Mucosa of stomach (tissue), 1 donor: ENCODE results near the gene GAS7.

ENCODE experiments used
- H3K27me3 ChIP-seq: one replicate; pipeline ENCODE4 v1.7.0; 2013; ENCODE audit warnings: mild to moderate bottlenecking, low read length; ENCODE audit not compliant: control insufficient read depth, insufficient read depth
- H3K36me3 ChIP-seq: one replicate; pipeline ENCODE4 v1.7.0; 2013; ENCODE audit warnings: low read length; ENCODE audit not compliant: control insufficient read depth, insufficient read depth
- H3K4me1 ChIP-seq: one replicate; pipeline ENCODE4 v1.7.0; 2013; ENCODE audit warnings: mild to moderate bottlenecking, low read length; ENCODE audit not compliant: control insufficient read depth, insufficient read depth
- H3K4me3 ChIP-seq: one replicate; pipeline ENCODE4 v1.7.0; 2013; ENCODE audit warnings: low read length
- H3K9ac ChIP-seq: one replicate; pipeline ENCODE4 v1.7.0; 2013; ENCODE audit warnings: mild to moderate bottlenecking, low read length, moderate library complexity
- H3K9me3 ChIP-seq: one replicate; pipeline ENCODE4 v1.7.0; 2013; ENCODE audit warnings: mild to moderate bottlenecking, low read length, moderate library complexity; ENCODE audit not compliant: control insufficient read depth
- donor health status: Pancreatic carcinoma.

Gene GAS7

DNA sequence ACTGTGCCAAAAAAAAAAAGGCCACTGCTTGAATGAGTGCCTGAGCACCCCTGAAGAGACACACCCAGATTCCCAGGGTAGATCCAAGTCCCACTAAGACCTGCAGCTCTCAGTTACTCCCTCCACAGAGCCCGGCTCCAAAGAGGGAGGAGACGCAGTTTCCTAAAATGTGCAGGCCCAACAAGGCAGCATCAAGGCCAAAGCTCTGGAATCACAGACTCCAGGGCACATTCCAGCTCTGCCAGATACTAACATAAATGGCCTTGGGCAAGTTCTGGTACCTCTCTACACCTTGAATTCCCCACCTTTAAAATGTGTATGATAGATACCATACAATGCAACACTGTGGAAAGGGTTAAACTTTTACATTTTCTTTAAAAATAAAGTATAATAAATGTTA is 57.0 kb downstream of the GAS7 start:
- no peak overlapping the region for H3K9ac ChIP-seq
- no peaks in the 10 kb centered on the region for H3K36me3 ChIP-seq
- H3K9me3 ChIP-seq = no peaks in the 10 kb centered on the region
- H3K27me3 ChIP-seq = no peaks in the 10 kb centered on the region
- H3K4me3 ChIP-seq = no peak overlapping the region
- H3K4me1 ChIP-seq = no peaks in the 10 kb centered on the region

DNA sequence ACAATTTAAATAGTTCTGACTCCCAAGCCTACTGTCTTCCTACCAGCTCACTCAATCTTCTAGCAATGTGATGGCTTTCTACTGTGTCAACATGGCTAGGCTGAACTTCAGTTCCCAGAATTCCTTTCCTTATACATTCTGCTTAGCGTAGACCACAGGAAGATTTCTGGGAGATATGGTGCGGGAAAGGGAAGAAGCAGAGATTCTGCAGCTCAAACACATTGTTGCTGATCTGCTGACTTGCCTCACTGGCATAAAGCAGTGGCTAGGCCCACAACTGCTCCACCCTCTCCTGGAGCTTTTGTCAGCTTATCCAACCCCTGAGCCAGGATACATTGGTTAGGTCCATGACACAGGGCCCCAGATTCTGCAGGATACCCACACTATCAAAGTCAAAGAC is 58.8 kb downstream of the GAS7 start:
- Histone ChIP-seq H3K9me3 (no peaks in the 10 kb centered on the region), H3K4me1 (no peaks in the 10 kb centered on the region), H3K27me3 (no peaks in the 10 kb centered on the region), H3K36me3 (no peaks in the 10 kb centered on the region), H3K9ac (no peak overlapping the region), H3K4me3 (no peak overlapping the region)

DNA sequence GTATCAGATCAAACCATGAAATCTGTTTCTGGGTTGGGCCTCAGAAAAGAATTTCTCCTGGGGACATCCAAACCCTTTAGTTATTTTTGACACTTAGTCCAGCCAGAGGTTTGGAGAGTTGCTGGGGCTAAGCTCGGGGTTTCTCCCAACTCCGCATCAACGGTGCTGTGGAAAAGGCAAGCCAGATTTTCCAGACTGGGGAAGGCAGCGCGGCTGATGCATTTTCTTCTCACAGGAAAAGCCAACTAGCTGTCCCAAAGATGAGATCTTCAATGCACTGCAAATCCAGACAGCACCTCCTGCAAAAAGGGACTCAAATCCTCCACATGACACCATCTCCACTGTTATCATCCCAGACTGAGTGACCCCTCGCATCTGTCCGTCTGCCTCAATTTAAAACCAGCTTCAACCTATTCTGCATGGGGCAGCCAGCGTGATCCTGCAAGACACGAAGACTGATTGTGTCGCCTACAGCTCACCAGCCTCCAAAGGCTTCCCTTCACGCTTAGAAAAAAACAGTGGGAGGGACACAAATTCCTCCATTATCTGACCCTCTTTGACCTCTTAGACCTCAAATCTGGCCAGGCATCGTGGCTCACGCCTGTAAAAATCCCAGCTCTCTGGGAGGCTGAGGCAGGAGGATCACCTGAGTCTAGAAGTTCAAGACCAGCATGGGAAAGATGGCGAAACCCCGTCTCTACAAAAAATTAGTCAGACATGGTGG is 62.0 kb downstream of the GAS7 start:
- Histone ChIP-seq H3K4me1 (no peaks in the 10 kb centered on the region), H3K9me3 (no peaks in the 10 kb centered on the region), H3K4me3 (no peak overlapping the region), H3K36me3 (no peaks in the 10 kb centered on the region), H3K27me3 (no peaks in the 10 kb centered on the region), H3K9ac (no peak overlapping the region)

DNA sequence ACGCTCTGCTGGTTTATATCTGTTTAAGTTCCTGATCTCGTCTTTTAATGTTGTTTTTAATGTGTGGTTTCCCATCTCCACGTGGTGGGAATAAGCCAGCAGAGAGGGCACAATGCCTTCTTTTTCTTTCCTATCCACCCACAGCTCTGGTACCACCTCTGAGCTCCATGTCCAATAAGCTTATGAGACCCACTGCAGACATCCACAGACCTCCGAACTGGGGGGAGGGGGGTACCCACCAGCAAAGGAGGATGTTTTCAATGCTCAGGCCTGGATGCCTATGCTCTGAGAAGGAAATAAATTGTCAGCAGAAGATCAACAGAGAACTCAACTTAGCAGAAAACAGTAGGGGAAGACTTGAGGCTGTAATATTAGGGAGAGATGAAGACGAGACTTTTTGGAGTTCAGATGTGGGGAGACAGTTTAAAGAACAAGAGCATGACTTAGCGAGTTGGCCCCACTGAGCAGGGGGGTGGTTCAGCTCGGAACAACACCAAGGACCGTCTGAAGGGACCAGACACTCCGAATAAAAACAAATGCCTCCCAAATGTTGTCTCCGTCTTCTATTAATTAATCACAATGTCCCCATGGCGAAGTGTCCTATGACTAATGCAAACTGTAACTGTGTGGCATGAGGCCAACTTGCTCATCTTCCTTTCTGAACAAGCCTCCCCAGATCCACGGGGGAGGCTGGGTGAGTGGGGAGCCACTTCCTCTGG is 62.7 kb downstream of the GAS7 start:
- Histone ChIP-seq H3K27me3 (no peaks in the 10 kb centered on the region), H3K36me3 (no peaks in the 10 kb centered on the region), H3K9me3 (no peaks in the 10 kb centered on the region), H3K4me1 (no peaks in the 10 kb centered on the region), H3K9ac (no peak overlapping the region), H3K4me3 (no peak overlapping the region)

DNA sequence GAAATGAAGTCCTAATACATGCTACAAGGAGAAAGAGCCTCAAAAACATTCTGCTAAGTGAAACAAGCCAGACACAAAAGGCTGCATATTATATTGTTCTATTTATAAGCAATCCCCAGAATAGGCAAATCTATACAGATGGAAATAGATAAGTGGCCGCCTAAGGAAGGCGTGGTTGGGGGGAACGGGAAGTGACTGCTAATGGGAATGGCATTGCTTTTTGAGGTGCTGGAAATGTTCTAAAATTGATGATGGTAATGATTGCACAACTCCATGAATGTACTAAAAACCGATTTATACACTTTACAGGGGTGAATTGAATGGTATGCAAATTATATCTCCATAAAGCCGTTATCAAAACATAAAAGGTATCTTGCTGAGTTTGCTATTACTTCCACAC is 67.7 kb downstream of the GAS7 start:
- Histone ChIP-seq H3K36me3 (no peaks in the 10 kb centered on the region), H3K9me3 (no peaks in the 10 kb centered on the region), H3K4me3 (no peak overlapping the region), H3K9ac (no peak overlapping the region), H3K27me3 (no peaks in the 10 kb centered on the region), H3K4me1 (peaks cover 9% of the 10 kb centered on the region)

DNA sequence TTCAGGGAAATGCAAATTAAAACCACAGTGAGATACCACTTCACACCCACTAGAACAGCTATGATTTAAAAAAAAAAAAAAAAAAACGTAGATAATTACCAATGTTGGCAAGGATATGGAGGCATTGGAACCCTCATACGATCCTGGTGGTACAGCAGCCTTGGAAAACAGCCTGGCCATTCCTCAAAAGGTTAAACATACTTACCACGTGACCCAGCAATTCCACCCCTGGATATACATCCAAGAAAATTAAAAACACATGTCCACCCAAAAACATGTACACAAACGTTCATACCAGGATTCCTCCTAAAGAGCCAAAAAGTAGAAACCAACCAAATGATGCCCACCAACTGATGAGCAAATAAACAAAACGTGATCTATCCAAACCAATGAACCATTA is 68.1 kb downstream of the GAS7 start:
- no peaks in the 10 kb centered on the region for H3K9me3 ChIP-seq
- no peak overlapping the region for H3K9ac ChIP-seq
- H3K4me3 ChIP-seq = no peak overlapping the region
- H3K4me1 ChIP-seq = peaks cover 9% of the 10 kb centered on the region
- no peaks in the 10 kb centered on the region for H3K36me3 ChIP-seq
- H3K27me3 ChIP-seq = no peaks in the 10 kb centered on the region

DNA sequence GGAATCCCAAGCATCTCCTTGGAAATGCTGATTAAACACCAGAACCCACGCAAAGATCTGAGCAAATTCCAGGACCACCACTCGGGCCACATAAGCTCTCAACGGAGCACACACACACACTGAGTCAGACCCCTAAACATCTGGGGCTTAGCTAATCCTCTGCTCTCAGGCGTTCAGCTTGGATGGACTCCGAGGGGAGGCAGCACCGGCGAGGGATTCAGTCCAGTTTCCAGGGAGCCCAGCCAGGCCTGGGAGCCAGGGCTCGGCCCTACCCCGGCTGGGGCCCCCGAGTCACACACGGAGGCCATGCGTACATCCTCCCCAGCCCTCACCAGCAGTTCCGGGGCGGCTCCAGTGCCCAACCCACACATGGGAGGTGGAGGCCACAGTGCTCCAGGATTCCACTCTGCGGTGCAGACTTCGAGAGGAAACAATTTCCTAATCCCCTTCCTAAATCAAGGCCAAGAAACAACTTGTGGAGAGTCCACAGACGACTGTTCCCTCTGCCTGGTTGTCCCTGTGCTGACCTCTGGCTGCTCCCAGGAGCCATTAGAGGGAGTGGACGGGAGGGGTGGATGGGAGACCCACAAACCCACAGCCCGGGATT is 70.5 kb downstream of the GAS7 start:
- H3K4me1 ChIP-seq = peaks cover 9% of the 10 kb centered on the region
- H3K27me3 ChIP-seq = no peaks in the 10 kb centered on the region
- H3K9me3 ChIP-seq = no peaks in the 10 kb centered on the region
- H3K4me3 ChIP-seq = no peak overlapping the region
- no peaks in the 10 kb centered on the region for H3K36me3 ChIP-seq
- H3K9ac ChIP-seq = no peak overlapping the region

DNA sequence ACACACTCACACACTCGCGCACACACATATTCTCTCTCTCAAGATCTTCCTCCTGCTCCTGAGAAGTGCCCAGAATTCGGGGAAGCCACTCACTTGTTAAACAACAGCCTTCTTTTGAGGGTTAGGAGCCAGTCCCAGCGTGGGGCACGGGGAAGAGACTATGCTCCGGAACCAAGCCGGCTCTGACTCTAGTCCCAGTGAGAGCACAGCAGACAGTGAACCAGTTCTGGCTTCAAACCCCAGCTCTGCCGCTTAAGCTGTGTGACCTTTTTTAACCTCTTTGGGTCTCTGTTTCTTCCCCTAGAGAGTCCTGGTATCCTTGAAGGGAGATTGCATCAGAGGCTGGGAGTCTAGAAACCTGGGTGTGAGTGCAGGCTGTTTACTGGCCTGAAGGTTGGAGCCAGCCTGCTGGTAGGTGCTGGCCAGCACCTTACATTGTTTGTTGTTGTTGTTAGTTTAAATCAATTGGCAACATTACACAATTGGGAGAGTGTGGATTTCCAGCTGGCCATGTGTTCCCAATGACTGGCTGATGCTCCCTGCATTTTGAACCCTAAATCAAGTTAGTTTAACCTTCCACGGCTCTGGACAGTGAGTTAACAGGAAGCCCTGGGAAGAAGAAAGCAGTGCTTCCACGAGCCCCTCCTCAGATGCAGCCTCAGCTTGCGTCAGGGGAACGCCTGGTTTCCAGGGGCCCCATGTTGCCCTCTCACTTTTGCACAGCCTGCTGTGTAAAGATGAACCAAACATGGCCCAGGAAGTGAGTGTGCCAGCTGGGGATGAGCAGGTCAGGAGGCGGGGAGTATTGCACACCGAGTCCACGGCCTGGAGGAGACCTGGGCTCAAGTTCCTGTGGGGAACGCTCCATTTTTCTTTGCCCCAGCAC is 71.5 kb downstream of the GAS7 start:
- Histone ChIP-seq H3K9me3 (no peaks in the 10 kb centered on the region), H3K36me3 (no peaks in the 10 kb centered on the region), H3K4me1 (peaks cover 9% of the 10 kb centered on the region), H3K9ac (no peak overlapping the region), H3K4me3 (no peak overlapping the region), H3K27me3 (no peaks in the 10 kb centered on the region)

DNA sequence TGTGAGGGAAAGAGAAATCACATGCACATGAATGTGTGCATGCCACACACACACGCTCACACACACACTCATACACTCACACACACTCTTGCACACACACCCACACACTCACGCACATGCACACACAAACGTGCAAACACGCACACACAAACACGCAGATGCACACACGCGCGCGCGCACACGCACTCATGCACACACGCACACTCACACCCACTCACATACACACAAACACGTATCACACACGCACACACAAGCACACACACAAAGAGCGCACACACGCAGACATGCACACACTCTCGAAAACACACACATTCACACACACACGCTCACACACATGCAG is 72.2 kb downstream of the GAS7 start:
- no peak overlapping the region for H3K9ac ChIP-seq
- H3K4me3 ChIP-seq = no peak overlapping the region

DNA sequence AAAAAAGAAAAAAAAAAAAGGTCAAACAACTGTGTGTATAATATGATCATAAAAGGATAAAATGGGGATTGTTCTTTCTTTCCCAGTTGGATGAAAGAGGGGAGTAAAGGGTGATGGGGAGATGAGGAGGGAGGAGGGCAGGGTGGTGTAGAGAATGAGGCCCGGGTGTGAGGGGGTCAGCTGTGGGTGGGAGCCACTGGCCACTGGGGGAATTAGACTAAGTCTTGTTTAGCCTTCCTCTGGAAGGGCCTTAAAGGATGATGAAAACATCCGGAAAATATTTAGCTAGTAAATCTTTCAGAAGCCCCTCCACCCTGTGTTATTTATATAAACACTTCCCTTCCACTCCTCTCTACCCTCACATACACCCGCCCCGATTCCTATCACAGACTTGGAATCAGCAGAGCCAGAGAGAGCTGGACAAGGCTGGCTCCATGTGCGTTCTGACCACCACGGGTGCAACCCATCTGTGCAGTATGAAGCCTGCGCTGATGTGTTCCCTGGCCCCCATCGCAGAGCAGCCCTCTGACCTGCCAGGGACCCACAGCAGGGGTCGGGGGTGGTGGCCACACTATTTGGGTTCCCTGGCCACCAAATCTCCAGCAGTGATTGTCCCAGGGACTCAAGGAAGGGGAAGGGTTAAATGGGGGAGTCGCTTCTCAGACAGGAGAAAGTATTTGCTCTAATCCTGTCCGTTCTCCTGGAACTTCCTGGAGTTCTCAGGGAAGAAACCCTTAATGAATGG is 72.7 kb downstream of the GAS7 start:
- Histone ChIP-seq H3K27me3 (no peaks in the 10 kb centered on the region), H3K36me3 (no peaks in the 10 kb centered on the region), H3K9ac (no peak overlapping the region), H3K4me1 (peaks cover 9% of the 10 kb centered on the region), H3K4me3 (no peak overlapping the region), H3K9me3 (no peaks in the 10 kb centered on the region)

More for the DNA sequence above, 72.2 kb downstream of the GAS7 start:
- Histone ChIP-seq H3K4me1 (peaks cover 9% of the 10 kb centered on the region), H3K27me3 (no peaks in the 10 kb centered on the region), H3K9me3 (no peaks in the 10 kb centered on the region), H3K36me3 (no peaks in the 10 kb centered on the region)

DNA sequence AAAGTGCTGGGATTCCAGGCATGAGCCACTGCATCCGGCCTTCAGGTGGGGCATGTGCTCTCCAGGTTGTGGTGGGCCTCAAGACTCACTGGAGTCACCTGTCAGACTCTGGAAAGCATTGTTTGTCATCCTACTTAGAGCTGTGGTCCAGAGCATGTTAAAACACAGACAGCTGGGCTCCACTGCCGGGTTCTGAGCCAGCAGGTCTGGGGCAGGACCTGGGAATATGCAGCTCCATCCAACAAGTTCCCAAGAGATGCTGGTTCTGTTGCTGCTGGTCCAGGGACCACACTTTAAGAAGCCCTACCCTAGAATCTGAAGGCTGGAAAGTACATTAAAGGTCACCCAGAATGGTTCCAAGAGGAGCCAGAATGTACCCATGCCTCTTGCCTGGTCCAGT is 75.3 kb downstream of the GAS7 start:
- Histone ChIP-seq H3K4me3 (no peak overlapping the region), H3K9ac (no peak overlapping the region), H3K36me3 (no peaks in the 10 kb centered on the region), H3K27me3 (no peaks in the 10 kb centered on the region), H3K4me1 (peaks cover 17% of the 10 kb centered on the region), H3K9me3 (no peaks in the 10 kb centered on the region)
